H1 (cell line): Measurements from ENCODE around the gene PGBD5. TPM values are rescaled to one million over a fixed set of nuclear protein-coding genes. Genes with fewer than 3 reads are reported as not detected.

Experiments used
- BCL11A ChIP-seq, 2 experiments: IDR thresholded peaks; one replicate each; pipeline ENCODE4 v1.6.1; 2011; ENCODE audit warnings: low read depth in 2 of 2, low read length in 2 of 2, mild to moderate bottlenecking in 2 of 2
- CHD1 ChIP-seq: IDR thresholded peaks from 2 replicates; pipeline ENCODE4 v1.6.1; 2012; ENCODE audit warnings: low read depth, low read length, improper control_type of control experiment
- CHD2 ChIP-seq: IDR thresholded peaks from 2 replicates; pipeline ENCODE4 v1.6.1; 2012; ENCODE audit warnings: low read length, improper control_type of control experiment
- CHD7 ChIP-seq: fragments of 300-600 bp; sonication (generic); IDR thresholded peaks from 2 replicates; pipeline ENCODE4 v1.7.1; 2012; ENCODE audit warnings: low read length, moderate library complexity, mild to moderate bottlenecking, inconsistent platforms; ENCODE audit not compliant: insufficient replicate concordance
- RXRA ChIP-seq: IDR thresholded peaks from 2 replicates; pipeline ENCODE4 v1.6.1; 2011; ENCODE audit warnings: low read depth, mild to moderate bottlenecking, low read length, moderate library complexity; ENCODE audit not compliant: insufficient read depth
- SP2 ChIP-seq: IDR thresholded peaks from 2 replicates; pipeline ENCODE4 v1.6.1; 2012; ENCODE audit warnings: mild to moderate bottlenecking, low read length, inconsistent platforms
- SUZ12 ChIP-seq: fragments of 200-600 bp; sonication (generic); IDR thresholded peaks from 2 replicates; pipeline ENCODE4 v1.6.1; 2012; ENCODE audit warnings: mild to moderate bottlenecking, inconsistent platforms, low read length, moderate library complexity, mixed read lengths
- TAF1 ChIP-seq: IDR thresholded peaks from 2 replicates; pipeline ENCODE4 v1.6.1; 2011; ENCODE audit warnings: mild to moderate bottlenecking, low read depth, low read length
- polyA plus RNA-seq, 7 experiments: library from polyadenylated mRNA; depleted of rRNA in 3 of 7; stranded (reverse) in 5 of 7; unstranded in 2 of 7; fragments of >200 nt in 5 of 7; fragments of 200-250 nt in 2 of 7; gene quantifications; 1 replicate in 5 of 7; 2 replicates in 1 of 7; 4 replicates in 1 of 7; pipeline versions ENCODE4 v1.2.1 to v1.2.3, GENCODE V29; 2011 to 2013; ENCODE audit warnings: missing spikeins in 2 of 7, mixed read lengths in 2 of 7
- total RNA-seq: library from RNA; stranded (reverse); fragmentation: NEBNext Ultra II Directional; extraction: Animal tissue kit (Norgen Biotek cat#: 25700); gene quantifications from 2 replicates; pipeline ENCODE4 v1.2.1, GENCODE V29; 2021

Gene PGBD5
- total and polyA plus RNA-seq, 2 of the 8 experiments (the other 6 are each of a cell fraction or from before 2014, with no cell fraction given) = 16.3 to 18.4 TPM

GRCh38 chr1:230414694-230415093, 11.4 kb downstream of the PGBD5 start (continued):
- TF ChIP-seq RXRA (no peak), SUZ12 (no peak), CHD7 (no peak), SP2 (no peak), BCL11A (IDR thresholded peaks at IDR 0.05; ENCODE audit: low read depth in 2 of 2, low read length in 2 of 2) (no peak), CHD2 (no peak), CHD1 (no peak), TAF1 (no peak)
